Cardiac muscle cell (in vitro differentiated cells and primary cell): ENCODE results near the gene TTC33. TPM values are rescaled to one million over a fixed set of nuclear protein-coding genes. Genes with fewer than 3 reads are reported as not detected.

Source experiments
- DNase-seq, 2 donors: peaks; one replicate each; pipeline versions ENCODE4 v3.0.0 to v3.0.0-alpha.2; 2010 to 2017; ENCODE audit warnings: low read depth in 1 of 2, low spot score in 1 of 2
- H3K27ac ChIP-seq: fragments of 200-600 bp; sonication (generic); 2 replicates; pipeline ENCODE4 v1.5.1; 2016
- H3K27me3 ChIP-seq: fragments of 200-600 bp; sonication (generic); 2 replicates; pipeline ENCODE4 v1.6.0; 2016; ENCODE audit warnings: control low read depth
- H3K36me3 ChIP-seq: fragments of 200-600 bp; sonication (generic); 2 replicates; pipeline ENCODE4 v1.5.1; 2016; ENCODE audit warnings: control low read depth
- H3K4me1 ChIP-seq: fragments of 200-600 bp; sonication (generic); 2 replicates; pipeline ENCODE4 v1.8.1; 2017; ENCODE audit warnings: low read depth, mild to moderate bottlenecking, mixed run types
- H3K4me3 ChIP-seq: fragments of 200-600 bp; sonication (generic); 2 replicates; pipeline ENCODE4 v1.5.1; 2016; ENCODE audit warnings: mild to moderate bottlenecking
- H3K9me3 ChIP-seq: fragments of 200-600 bp; sonication (generic); 2 replicates; pipeline ENCODE4 v1.5.1; 2017; ENCODE audit warnings: low read depth, mild to moderate bottlenecking, control low read depth
- polyA plus RNA-seq: library from polyadenylated mRNA; unstranded; fragments of >200 nt; fragmentation: Nextera tagmentation; extraction: Ambion mirVana; gene quantifications from 2 replicates; pipeline ENCODE4 v1.2.1, GENCODE V29; 2016
- total RNA-seq: library from RNA; depleted of rRNA; stranded (reverse); fragments of >200 nt; gene quantifications from 2 replicates; pipeline ENCODE4 v1.2.3, GENCODE V29; 2016
- TF ChIP-seq, protein P1 (sequence below): IDR thresholded peaks from 2 replicates; pipeline ENCODE4 v1.5.1; 2012; ENCODE audit warnings: low read depth, mild to moderate bottlenecking, low read length

Gene TTC33
- total and polyA plus RNA-seq, 2 experiments from 2014 or later: 16.3 to 46.7 TPM

DNA sequence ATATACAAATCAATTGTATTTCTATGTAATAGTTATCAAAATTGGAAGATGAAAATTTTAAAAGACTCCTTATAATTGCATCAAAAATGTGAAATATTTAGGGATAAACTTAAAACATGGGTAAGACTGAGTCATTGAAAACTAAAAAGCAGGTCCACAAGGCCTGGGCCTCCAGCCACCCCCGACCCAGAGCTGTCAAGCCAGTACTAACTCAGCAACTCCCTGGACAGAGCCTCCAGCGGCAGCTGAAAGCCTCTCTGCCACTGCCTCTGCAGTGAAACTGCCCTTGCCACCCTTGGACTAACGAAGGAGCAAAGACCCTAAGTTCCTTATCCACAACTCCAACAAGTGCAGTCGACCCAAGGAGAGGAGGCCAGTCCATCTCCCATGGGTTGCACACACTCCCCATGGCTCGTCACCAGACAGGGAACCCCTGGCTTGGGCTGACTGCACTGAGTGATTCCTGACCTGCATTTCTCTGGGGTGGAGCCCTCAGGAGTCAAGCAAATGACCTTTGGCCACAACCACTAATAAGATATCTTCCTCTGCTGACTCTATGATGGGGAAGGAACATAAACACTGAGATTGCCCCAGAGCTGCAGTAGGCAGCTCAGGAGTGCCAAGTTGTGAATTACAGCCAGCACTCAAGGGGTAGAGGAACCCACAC lies 55.5 kb downstream of the TTC33 start:
- Histone ChIP-seq H3K36me3 (no peaks in the 10 kb centered on the region), H3K4me1 (no peaks in the 10 kb centered on the region), H3K27me3 (no peaks in the 10 kb centered on the region), H3K27ac (no peak overlapping the region), H3K9me3 (no peaks in the 10 kb centered on the region), H3K4me3 (no peak overlapping the region)
- TF ChIP-seq, protein P1, sequence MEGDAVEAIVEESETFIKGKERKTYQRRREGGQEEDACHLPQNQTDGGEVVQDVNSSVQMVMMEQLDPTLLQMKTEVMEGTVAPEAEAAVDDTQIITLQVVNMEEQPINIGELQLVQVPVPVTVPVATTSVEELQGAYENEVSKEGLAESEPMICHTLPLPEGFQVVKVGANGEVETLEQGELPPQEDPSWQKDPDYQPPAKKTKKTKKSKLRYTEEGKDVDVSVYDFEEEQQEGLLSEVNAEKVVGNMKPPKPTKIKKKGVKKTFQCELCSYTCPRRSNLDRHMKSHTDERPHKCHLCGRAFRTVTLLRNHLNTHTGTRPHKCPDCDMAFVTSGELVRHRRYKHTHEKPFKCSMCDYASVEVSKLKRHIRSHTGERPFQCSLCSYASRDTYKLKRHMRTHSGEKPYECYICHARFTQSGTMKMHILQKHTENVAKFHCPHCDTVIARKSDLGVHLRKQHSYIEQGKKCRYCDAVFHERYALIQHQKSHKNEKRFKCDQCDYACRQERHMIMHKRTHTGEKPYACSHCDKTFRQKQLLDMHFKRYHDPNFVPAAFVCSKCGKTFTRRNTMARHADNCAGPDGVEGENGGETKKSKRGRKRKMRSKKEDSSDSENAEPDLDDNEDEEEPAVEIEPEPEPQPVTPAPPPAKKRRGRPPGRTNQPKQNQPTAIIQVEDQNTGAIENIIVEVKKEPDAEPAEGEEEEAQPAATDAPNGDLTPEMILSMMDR: no peak
- no peak for DNase-seq

DNA sequence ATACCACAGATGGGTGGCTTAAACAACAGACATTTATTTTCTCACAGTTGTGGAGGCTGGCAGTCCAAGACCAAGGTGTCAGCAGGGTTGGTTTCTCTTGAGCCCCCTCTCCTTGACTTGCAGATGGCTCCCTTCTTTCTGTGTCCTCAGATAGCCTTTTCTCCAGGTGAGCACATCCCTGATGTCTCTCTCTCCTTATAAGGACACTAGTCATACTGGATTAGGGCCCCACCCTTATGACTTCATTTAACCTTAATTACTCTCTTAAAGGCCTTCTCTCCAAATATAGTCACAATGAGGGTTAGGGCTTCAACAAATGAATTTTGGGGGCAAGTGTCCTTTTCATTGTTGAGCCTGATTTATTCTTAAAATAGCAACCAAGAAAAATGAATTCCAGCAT lies 61.3 kb downstream of the TTC33 start:
- H3K27me3 ChIP-seq: no peaks in the 10 kb centered on the region
- TF ChIP-seq, protein P1: no peak
- H3K27ac ChIP-seq: no peak overlapping the region
- no peaks in the 10 kb centered on the region for H3K4me1 ChIP-seq
- H3K4me3 ChIP-seq: no peak overlapping the region
- no peaks in the 10 kb centered on the region for H3K9me3 ChIP-seq
- no peaks in the 10 kb centered on the region for H3K36me3 ChIP-seq
- DNase-seq: no peak

DNA sequence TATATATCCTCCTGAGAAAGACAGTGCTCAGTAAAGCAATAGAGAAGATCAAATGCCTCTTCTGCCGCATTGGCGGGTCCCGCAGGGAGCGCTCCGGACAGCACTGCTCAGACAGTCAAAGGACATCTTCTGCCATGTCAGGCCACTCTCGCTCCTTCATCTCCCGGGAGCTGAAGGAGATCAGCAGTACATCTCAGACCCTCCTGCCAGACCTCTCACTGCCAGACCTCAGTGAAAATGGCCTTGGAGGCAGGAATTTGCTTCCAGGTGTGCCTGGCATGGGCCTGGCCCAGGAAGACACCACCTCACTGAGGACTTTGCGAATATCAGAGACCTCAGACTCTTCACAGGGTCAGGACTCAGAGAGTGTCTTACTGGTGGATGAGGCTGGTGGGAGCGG lies 63.9 kb downstream of the TTC33 start:
- Histone ChIP-seq H3K4me1 (no peaks in the 10 kb centered on the region), H3K27me3 (no peaks in the 10 kb centered on the region), H3K9me3 (no peaks in the 10 kb centered on the region), H3K27ac (no peak overlapping the region), H3K36me3 (no peaks in the 10 kb centered on the region), H3K4me3 (no peak overlapping the region)
- DNase-seq: no peak
- TF ChIP-seq, protein P1: no peak

DNA sequence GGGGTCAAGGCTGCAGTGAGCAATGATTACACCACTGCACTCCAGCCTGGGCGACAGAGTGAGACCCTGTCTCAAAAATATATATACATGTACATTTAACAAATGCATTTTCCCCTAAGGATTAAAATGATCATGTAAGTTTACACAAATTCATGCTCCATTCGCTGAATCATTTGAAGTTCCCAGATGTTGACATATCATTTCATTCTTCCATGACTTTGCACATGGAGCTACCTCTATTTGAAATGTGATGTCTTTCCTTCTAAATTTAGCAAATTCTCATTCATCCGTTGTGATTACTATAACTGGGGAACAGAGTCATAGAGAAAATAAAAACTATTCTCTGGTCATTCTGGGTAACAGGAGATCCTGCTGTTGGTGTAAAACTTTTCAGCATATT lies 65.5 kb downstream of the TTC33 start:
- Histone ChIP-seq H3K4me1 (no peaks in the 10 kb centered on the region), H3K9me3 (no peaks in the 10 kb centered on the region), H3K27me3 (peaks cover 3% of the 10 kb centered on the region), H3K27ac (no peak overlapping the region), H3K36me3 (no peaks in the 10 kb centered on the region), H3K4me3 (no peak overlapping the region)
- DNase-seq: no peak
- TF ChIP-seq, protein P1: no peak

DNA sequence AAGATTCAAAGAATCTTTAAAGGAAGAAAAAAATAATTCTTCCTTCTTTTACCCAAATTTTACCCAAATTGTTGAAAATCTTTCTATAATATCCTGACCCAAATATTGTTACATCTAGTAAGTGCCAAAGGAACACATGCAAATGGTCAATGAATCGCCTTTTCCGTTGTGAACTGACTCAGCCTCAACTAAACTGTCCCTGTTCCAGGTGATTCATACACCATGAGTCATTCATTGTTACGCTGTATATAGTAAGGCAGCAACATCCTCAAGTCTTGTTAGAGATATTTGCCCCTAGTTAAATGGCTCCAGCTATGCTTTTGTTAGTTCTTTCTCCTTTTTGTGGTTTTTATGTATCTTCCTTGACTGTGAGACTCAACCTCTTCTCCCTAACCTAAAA lies 66.3 kb downstream of the TTC33 start:
- H3K27me3 ChIP-seq: peaks cover 3% of the 10 kb centered on the region
- peak in 1 of 2 donors; percentile 93 for DNase-seq
- H3K4me1 ChIP-seq: no peaks in the 10 kb centered on the region
- no peaks in the 10 kb centered on the region for H3K9me3 ChIP-seq
- H3K36me3 ChIP-seq: no peaks in the 10 kb centered on the region
- TF ChIP-seq, protein P1: no peak
- H3K27ac ChIP-seq: no peak overlapping the region
- H3K4me3 ChIP-seq: no peak overlapping the region
